SHP77 treated with DMSO at 0.1 percent for 48 hours (cell line): Measurements from ENCODE around the gene CLDN9.

Source experiments
- DNase-seq: peaks from one replicate; lab custom pipeline; 2025; lab: John Stamatoyannopoulos, UW

Gene CLDN9

GRCh38 chr16:3019594-3020246, 7.0 kb downstream of the CLDN9 start:
- DNase-seq: no peak

DNA sequence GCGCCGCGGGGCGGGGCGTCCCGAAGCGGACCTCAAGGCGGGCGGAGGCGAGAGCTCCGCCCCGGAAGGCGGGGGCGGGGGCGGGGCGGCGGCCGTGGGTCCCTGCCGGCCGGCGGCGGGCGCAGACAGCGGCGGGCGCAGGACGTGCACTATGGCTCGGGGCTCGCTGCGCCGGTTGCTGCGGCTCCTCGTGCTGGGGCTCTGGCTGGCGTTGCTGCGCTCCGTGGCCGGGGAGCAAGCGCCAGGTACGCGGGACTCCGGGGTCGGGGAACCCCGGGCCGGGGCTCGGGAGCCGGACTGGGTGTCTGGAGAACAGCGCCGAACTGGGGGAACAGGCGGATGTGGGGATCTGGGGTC, 7.5 kb downstream of the CLDN9 start, which contains the start of gene TNFRSF12A:
TNFRSF12A (plus strand) TSS at position 122 of the 357 bp plus-strand sequence; CDS start at position 152, 30 bp downstream.
- no peak for DNase-seq

GRCh38 chr16:3020604-3021448, 8.1 kb downstream of the CLDN9 start:
- no peak for DNase-seq

- peak; percentile 23 for DNase-seq
Observed at GRCh38 chr16:3021449-3022207, 8.9 kb downstream of the CLDN9 start.

GRCh38 chr16:3022208-3022683, 9.5 kb downstream of the CLDN9 start:
- no peak for DNase-seq

- no peak for DNase-seq
Observed at GRCh38 chr16:3022684-3023414, 10.1 kb downstream of the CLDN9 start.

GRCh38 chr16:3023415-3023668, 10.6 kb downstream of the CLDN9 start:
- DNase-seq: no peak

- peak; percentile 83 for DNase-seq
Observed at GRCh38 chr16:3023669-3024478, 11.2 kb downstream of the CLDN9 start, which contains the start of the genes HCFC1R1 and THOC6. TSS of gene HCFC1R1 (minus strand) at chr16:3023942. CDS start at chr16:3023941, 1 bp downstream. TSS of gene THOC6 (plus strand) at chr16:3024035. CDS start at chr16:3024327, 292 bp downstream.

DNA sequence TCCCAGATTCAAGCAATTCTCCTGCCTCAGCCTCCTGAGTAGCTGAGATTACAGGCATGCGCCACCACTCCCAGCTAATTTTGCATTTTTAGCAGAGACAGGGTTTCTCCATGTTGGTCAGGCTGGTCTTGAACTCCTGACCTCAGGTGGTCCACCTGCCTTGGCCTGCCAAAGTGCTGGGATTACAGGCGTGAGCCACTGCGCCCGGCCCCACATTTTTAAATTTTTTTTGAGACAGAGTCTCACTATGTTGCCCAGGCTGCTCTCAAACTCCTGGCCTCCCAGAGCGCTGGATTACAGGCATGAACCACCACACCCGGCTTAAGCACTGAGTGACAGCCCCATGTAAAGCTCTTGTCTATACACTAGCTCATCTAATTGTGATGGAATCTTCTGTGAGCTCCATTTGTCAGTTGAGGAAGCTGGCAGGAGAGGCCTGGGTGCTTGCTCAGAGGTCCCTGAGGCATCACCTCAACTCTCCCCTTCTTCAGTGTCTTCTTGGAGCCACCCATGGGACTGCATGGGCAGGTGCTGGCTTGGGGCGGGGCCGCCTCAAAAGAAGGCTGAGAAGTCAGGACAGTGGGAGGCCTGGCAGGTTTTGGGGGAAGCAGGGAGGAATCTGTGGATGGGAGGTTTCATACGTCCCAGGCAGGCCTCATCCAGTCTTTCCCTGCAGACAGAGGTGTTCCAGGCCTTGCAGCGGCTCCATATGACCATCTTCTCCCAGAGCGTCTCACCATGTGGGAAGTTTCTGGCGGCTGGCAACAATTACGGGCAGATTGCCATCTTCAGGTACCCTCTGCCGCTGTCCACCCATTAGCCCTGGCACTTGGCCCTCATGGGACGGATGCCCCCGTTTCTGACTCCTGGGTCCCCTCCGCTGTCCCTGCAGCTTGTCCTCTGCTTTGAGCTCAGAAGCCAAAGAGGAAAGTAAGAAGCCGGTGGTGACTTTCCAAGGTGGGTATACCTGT, 12.6 kb downstream of the CLDN9 start:
- no peak for DNase-seq

- no peak for DNase-seq
Observed at GRCh38 chr16:3026003-3026378, 13.3 kb downstream of the CLDN9 start.

- DNase-seq: no peak
Observed at GRCh38 chr16:3026609-3027488, 14.1 kb downstream of the CLDN9 start.

GRCh38 chr16:3027489-3027795, 14.7 kb downstream of the CLDN9 start:
- DNase-seq: no peak

DNA sequence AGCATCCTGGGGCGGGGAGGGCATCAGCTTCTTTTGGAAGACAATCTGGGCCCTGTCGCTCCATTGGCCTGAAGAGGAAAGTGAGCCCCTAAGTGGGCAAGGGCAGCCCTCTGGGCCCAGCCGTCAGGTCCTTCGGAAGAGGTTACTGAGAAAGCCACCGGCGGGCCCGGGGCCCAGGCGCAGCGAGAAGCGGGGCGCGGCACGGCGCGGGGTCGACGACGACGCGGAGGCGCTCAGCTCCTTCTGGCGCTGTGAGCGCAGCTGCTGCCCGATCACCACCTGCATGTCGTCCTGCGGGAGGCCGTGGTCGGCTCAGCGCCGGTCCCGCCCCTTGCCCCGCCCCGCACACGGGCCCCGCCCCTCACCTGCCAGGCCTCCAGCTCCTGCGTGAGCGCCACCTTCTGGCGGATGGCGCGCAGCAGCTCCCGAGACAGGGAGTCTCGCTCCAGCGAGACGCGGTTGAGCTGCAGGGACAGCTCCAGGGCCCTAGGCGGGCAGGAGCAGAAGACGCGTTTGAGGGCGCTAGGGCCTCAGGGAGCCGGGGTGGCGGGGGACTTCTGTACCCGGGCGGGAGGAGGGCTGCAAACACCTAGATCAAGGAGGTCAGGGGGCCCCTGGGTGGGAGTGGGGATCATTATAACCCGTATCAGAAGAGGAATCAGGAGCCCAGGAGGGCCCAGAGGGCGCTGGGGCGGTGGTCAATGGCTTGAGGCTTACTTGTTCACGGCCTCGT, 15.4 kb downstream of the CLDN9 start:
- peak; percentile 53 for DNase-seq

- no peak for DNase-seq
Observed at GRCh38 chr16:3028716-3029319, 16.1 kb downstream of the CLDN9 start.

DNA sequence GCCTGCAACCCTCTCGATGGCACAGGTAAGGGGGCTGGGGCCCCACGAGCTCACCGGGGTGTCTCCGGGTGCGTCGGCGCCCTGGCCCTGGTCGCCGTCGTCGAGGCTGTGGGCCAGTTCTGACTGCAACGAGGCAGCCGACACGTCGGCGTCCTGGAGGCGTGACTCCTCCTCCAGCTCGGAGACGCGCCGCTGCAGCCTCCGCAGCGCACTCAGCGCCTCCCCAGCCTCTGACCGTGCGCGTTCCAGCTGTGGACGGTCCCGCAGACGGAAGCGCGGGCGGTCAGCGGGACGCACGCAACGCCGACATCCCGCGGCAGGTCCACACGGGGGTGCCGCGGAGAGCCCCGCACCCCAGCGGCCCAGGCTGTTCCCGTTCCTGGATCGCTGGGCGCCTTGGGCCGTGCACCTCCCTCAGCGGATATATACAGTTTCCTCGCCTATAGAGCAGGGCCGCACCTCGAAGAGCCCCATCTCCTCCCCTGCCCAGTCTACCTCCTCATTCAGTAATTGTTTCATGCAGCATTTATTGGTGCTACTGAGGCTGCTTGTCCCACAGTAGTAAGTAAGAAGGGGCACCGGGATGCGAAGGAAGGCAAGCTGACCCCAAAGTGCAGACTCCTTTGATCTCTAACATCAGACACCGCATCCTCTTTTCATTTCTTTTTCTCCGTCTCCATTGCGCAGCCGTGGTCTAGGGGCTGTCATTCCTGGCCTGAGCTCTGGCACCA, 16.9 kb downstream of the CLDN9 start:
- no peak for DNase-seq

GRCh38 chr16:3030222-3031212, 17.8 kb downstream of the CLDN9 start:
- DNase-seq: no peak
